ENCODE results near the gene RNF26. TPM values are rescaled to one million over a fixed set of nuclear protein-coding genes. Genes with fewer than 3 reads are reported as not detected.

The RNF26 gene
- total and polyA plus RNA-seq, 4 donors: 8.2 to 25.4 (median 13.6) TPM

DNA sequence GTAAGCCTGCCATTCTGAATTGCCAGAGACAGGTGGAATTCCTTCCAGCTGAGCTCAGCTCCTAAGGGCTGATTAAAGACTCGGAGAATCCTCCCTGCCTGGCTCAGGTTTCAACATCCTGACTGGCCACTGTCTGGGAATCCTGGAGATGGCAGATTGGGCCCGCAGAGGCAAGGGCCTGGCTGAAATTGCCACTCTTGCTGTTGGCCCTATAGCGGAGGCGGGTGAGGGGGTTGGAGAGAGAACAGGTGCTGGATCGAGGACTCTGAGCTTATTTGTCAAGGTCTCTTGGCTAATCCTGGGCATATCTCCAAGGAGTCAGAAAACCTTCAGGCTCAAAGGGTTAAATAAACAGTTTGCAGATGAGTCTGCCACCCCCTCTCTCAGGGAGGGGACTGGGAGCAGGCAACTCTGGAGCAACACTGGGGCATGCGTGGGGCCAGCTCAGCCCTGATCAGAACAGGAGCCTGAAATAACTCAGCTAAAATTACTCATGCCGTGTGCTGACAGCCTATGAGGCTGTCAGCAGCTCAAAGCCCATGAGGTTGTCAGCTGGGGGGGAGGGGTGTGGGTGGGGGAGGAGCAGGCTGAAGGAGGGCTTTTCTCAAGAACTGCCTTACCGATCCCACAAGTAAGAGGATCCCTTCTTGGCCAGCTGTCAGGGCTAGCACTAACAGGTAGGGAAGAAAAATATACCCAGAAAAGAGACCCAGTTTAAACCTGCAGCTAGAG lies 26.9 kb downstream of the RNF26 start:
- Histone ChIP-seq H3K4me3 (no peak overlapping the region), H3K9me3 (ENCODE audit: control insufficient read depth in 4 of 4, insufficient read depth in 3 of 4, low read length in 3 of 4) (no peaks in the 10 kb centered on the region), H3K36me3 (ENCODE audit: control insufficient read depth in 4 of 4, insufficient read depth in 4 of 4, low read length in 4 of 4) (no peaks in the 10 kb centered on the region), H3K4me1 (ENCODE audit: control insufficient read depth in 5 of 5, insufficient read depth in 5 of 5, low read length in 5 of 5) (peaks cover 0 to 15% (median 0%) of the 10 kb centered on the region in 5 donors), H3K27ac (ENCODE audit: low read depth in 1 of 2, low read length in 1 of 2) (peak overlapping the region; percentile 41 to 95), H3K9ac (ENCODE audit: insufficient read depth in 1 of 2, low read length in 2 of 2) (no peak overlapping the region), H3K27me3 (ENCODE audit: control insufficient read depth in 3 of 3, insufficient read depth in 3 of 3, low read length in 2 of 3) (peaks cover 0 to 16% (median 9%) of the 10 kb centered on the region in 3 donors)
- TF ChIP-seq, protein P1, sequence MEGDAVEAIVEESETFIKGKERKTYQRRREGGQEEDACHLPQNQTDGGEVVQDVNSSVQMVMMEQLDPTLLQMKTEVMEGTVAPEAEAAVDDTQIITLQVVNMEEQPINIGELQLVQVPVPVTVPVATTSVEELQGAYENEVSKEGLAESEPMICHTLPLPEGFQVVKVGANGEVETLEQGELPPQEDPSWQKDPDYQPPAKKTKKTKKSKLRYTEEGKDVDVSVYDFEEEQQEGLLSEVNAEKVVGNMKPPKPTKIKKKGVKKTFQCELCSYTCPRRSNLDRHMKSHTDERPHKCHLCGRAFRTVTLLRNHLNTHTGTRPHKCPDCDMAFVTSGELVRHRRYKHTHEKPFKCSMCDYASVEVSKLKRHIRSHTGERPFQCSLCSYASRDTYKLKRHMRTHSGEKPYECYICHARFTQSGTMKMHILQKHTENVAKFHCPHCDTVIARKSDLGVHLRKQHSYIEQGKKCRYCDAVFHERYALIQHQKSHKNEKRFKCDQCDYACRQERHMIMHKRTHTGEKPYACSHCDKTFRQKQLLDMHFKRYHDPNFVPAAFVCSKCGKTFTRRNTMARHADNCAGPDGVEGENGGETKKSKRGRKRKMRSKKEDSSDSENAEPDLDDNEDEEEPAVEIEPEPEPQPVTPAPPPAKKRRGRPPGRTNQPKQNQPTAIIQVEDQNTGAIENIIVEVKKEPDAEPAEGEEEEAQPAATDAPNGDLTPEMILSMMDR (IDR thresholded peaks at IDR 0.05; ENCODE audit: control extremely low read depth, extremely low read depth): no peak
- 53 to 75% methylated on average over 8 of the region's 8 CpGs for WGBS, 2 donors
- DNase-seq (peak; percentile 39 to 64 (median 42)), ATAC-seq (ENCODE audit: insufficient read depth, low FRiP score) (peak; percentile 60)

DNA sequence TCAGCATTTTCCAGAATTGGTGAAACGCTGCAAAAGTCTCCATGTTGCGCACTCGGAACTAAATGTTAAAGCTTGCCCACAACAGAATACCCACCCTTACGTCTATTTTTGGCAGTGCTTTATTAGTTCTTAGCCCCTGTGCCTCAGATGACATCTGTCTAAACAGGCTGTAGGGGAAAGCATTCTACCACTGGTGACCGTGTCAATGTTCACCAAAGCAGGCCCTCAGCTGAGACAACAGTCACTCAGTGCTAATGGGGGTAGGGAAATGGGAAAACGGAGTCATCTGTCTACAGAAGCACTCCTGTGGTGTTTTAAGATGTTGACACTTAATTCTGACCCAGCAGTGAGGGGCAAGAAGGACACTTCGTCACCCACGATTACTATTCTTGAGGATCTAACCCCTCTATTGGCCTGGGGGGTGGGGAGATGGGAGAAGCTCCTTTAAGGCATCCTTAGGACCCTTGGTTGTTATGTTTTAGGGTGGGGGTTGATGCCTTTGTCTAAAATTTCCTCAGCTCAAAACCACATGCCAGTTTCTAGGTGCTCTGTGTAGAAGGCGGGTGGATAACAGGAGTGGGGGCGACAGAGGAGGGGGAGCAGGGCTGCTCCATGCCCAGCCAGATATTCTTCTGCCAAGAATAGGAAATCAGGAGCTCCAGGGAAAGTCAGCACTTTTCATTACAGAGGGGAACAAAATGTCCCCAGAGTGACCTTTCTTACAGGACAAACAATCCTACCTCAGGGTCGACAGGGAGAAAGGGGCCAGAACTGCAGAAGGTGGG lies 27.8 kb downstream of the RNF26 start:
- H3K27me3 ChIP-seq (ENCODE audit: control insufficient read depth in 3 of 3, insufficient read depth in 3 of 3, low read length in 2 of 3): peaks cover 0 to 16% (median 9%) of the 10 kb centered on the region in 3 donors
- peaks cover 0 to 15% (median 0%) of the 10 kb centered on the region in 5 donors for H3K4me1 ChIP-seq (ENCODE audit: control insufficient read depth in 5 of 5, insufficient read depth in 5 of 5, low read length in 5 of 5)
- TF ChIP-seq, protein P1 (IDR thresholded peaks at IDR 0.05; ENCODE audit: control extremely low read depth, extremely low read depth): no peak
- H3K4me3 ChIP-seq: no peak overlapping the region
- peak overlapping the region in 1 of 2 donors; percentile 95 for H3K27ac ChIP-seq (ENCODE audit: low read depth in 1 of 2, low read length in 1 of 2)
- DNase-seq (no peak), ATAC-seq (ENCODE audit: insufficient read depth, low FRiP score) (no peak)
- H3K36me3 ChIP-seq (ENCODE audit: control insufficient read depth in 4 of 4, insufficient read depth in 4 of 4, low read length in 4 of 4): no peaks in the 10 kb centered on the region
- WGBS, 2 donors: 80 to 87% methylated on average over 11 of the region's 11 CpGs
- H3K9ac ChIP-seq (ENCODE audit: insufficient read depth in 1 of 2, low read length in 2 of 2): no peak overlapping the region
- no peaks in the 10 kb centered on the region for H3K9me3 ChIP-seq (ENCODE audit: control insufficient read depth in 4 of 4, insufficient read depth in 3 of 4, low read length in 3 of 4)

DNA sequence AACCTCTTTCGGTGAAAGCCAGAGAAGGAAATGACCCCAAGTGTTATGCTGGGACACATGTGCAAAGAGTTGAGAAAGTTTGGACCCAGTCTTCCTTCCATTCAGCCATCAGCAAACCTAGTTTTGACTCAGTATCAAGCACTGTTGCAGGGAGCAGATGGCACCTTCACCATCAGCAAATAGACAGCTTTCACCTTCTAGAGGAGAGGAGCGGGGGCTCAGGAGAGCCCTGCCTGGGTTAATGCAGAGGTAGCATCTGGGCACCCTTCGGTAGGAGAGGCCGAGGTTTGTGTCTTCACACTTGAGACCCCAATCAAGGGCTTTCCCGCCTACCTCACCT lies 28.4 kb downstream of the RNF26 start:
- Histone ChIP-seq H3K4me1 (ENCODE audit: control insufficient read depth in 5 of 5, insufficient read depth in 5 of 5, low read length in 5 of 5) (peaks cover 0 to 15% (median under 1%) of the 10 kb centered on the region in 5 donors), H3K9ac (ENCODE audit: insufficient read depth in 1 of 2, low read length in 2 of 2) (no peak overlapping the region), H3K9me3 (ENCODE audit: control insufficient read depth in 4 of 4, insufficient read depth in 3 of 4, low read length in 3 of 4) (no peaks in the 10 kb centered on the region), H3K36me3 (ENCODE audit: control insufficient read depth in 4 of 4, insufficient read depth in 4 of 4, low read length in 4 of 4) (no peaks in the 10 kb centered on the region), H3K27me3 (ENCODE audit: control insufficient read depth in 3 of 3, insufficient read depth in 3 of 3, low read length in 2 of 3) (peaks cover 0 to 16% (median 9%) of the 10 kb centered on the region in 3 donors), H3K4me3 (no peak overlapping the region), H3K27ac (ENCODE audit: low read depth in 1 of 2, low read length in 1 of 2) (peak overlapping the region in 1 of 2 donors; percentile 95)
- no peak for DNase-seq
- no peak for ATAC-seq (ENCODE audit: insufficient read depth, low FRiP score)
- TF ChIP-seq, protein P1 (IDR thresholded peaks at IDR 0.05; ENCODE audit: control extremely low read depth, extremely low read depth): no peak
- WGBS, 2 donors: 93 to 95% methylated on average over 5 of the region's 5 CpGs
